Measurements from ENCODE around the gene RNF152. TPM values are rescaled to one million over a fixed set of nuclear protein-coding genes. Genes with fewer than 3 reads are reported as not detected.

RNF152 gene
- total and polyA plus RNA-seq, 8 donors = 1.4 to 99.9 (median 16.1) TPM

GRCh38 chr18:61833387-61833786 is 59.4 kb downstream of the RNF152 start:
- Histone ChIP-seq H3K9me3 (no peaks in the 10 kb centered on the region), H3K36me3 (no peaks in the 10 kb centered on the region), H3K4me1 (peaks cover 6 to 47% (median 25%) of the 10 kb centered on the region in 4 donors), H3K4me3 (no peak overlapping the region), H3K27me3 (no peaks in the 10 kb centered on the region), H3K27ac (peak overlapping the region in 2 of 5 donors; percentile 18 to 19)
- intact Hi-C loops (cut with DNase I; ENCODE audit: low total_unique reads) = no loop called here
- 17 to 27% (median 18%) methylated on average over 5 of the region's 5 CpGs for WGBS, 5 donors
- peak in 1 of 2 donors; percentile 34 for DNase-seq
- TF ChIP-seq POLR2A (IDR thresholded peaks at IDR 0.05) = no peak
- no peak for TF ChIP-seq POLR2AphosphoS5 (IDR thresholded peaks at IDR 0.05)
- TF ChIP-seq EP300 (IDR thresholded peaks at IDR 0.05) = no peak
- no peak for TF ChIP-seq CTCF (IDR thresholded peaks at IDR 0.05)

GRCh38 chr18:61832858-61833257 is 59.9 kb downstream of the RNF152 start:
- no peak for TF ChIP-seq CTCF (IDR thresholded peaks at IDR 0.05)
- no peak for TF ChIP-seq EP300 (IDR thresholded peaks at IDR 0.05)
- TF ChIP-seq POLR2A (IDR thresholded peaks at IDR 0.05) = no peak
- no peak for TF ChIP-seq POLR2AphosphoS5 (IDR thresholded peaks at IDR 0.05)
- no peak for DNase-seq
- Histone ChIP-seq H3K27me3 (no peaks in the 10 kb centered on the region), H3K27ac (no peak overlapping the region), H3K9me3 (no peaks in the 10 kb centered on the region), H3K36me3 (no peaks in the 10 kb centered on the region), H3K4me3 (no peak overlapping the region), H3K4me1 (peaks cover 6 to 46% (median 22%) of the 10 kb centered on the region in 4 donors)
- intact Hi-C loops (cut with DNase I; ENCODE audit: low total_unique reads) = no loop called here
- 73 to 89% (median 84%) methylated on average over 2 of the region's 2 CpGs for WGBS, 5 donors

- 42 to 65% (median 64%) methylated on average over 6 of the region's 6 CpGs for WGBS, 5 donors
These were observed 61.7 kb downstream of the RNF152 start for GRCh38 chr18:61831071-61831470.

GRCh38 chr18:61829108-61829507 is 63.7 kb downstream of the RNF152 start:
- WGBS, 5 donors = 78 to 94% (median 91%) methylated on average over 7 of the region's 7 CpGs
- H3K27me3 ChIP-seq = no peaks in the 10 kb centered on the region
- no peaks in the 10 kb centered on the region for H3K9me3 ChIP-seq
- TF ChIP-seq EP300 (IDR thresholded peaks at IDR 0.05) = no peak
- TF ChIP-seq POLR2AphosphoS5 (IDR thresholded peaks at IDR 0.05) = no peak
- TF ChIP-seq POLR2A (IDR thresholded peaks at IDR 0.05) = no peak
- no peak for TF ChIP-seq CTCF (IDR thresholded peaks at IDR 0.05)
- H3K4me3 ChIP-seq = no peak overlapping the region
- no peak for DNase-seq
- no peaks in the 10 kb centered on the region for H3K36me3 ChIP-seq
- no peak overlapping the region for H3K27ac ChIP-seq
- intact Hi-C loops (cut with DNase I; ENCODE audit: low total_unique reads) = no loop called here
- peaks cover 6 to 48% (median 28%) of the 10 kb centered on the region in 4 donors for H3K4me1 ChIP-seq

More at GRCh38 chr18:61831071-61831470, 61.7 kb downstream of the RNF152 start:
- Histone ChIP-seq H3K27me3 (no peaks in the 10 kb centered on the region), H3K36me3 (no peaks in the 10 kb centered on the region), H3K9me3 (no peaks in the 10 kb centered on the region), H3K27ac (no peak overlapping the region), H3K4me1 (peaks cover 6 to 41% (median 21%) of the 10 kb centered on the region in 4 donors), H3K4me3 (no peak overlapping the region)
- intact Hi-C loops (cut with DNase I; ENCODE audit: low total_unique reads) = no loop called here
- DNase-seq = peak in 1 of 2 donors; percentile 39
- TF ChIP-seq EP300 (IDR thresholded peaks at IDR 0.05) (no peak), POLR2AphosphoS5 (IDR thresholded peaks at IDR 0.05) (no peak), CTCF (IDR thresholded peaks at IDR 0.05) (no peak), POLR2A (IDR thresholded peaks at IDR 0.05) (no peak)

Data from stomach (tissue), 9 donors.